ENCODE measurements around the gene C6orf89. TPM values are rescaled to one million over a fixed set of nuclear protein-coding genes. Genes with fewer than 3 reads are reported as not detected.

C6orf89 gene
- total and polyA plus RNA-seq, 2 of the 8 experiments (the other 6 are each of a cell fraction or from before 2014, with no cell fraction given) = 4.6 to 12.3 TPM

DNA sequence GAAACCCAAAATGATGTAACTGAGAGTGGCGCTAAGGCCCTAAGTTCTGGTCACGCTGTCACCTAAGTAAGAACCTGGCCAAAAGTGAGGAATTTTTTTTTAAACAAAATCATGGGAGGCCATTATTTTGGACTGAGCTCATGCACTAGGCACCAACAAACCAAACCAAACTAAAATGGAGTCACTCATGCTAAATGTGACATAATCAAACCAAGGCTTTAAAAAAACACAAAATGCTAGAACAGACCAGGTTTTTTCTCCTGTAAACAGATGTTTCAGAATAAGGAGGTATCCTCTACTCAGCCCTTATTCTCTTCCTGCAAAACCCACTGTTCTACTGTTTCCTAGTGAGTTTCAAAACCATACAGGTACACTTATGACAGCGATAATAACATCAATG lies 1.1 kb upstream of the C6orf89 start:
- H3K27me3 ChIP-seq (replicated peaks in 1 of 4; ENCODE audit: control insufficient read depth in 3 of 4, extremely low read depth in 1 of 4, insufficient read depth in 3 of 4, low read length in 3 of 4) = no peaks in the 10 kb centered on the region
- H2BK20ac ChIP-seq (ENCODE audit: low read length) = no peak overlapping the region
- peak overlapping the region; percentile 95; the same call in 1 of the 2 replicates for H2AFZ ChIP-seq (ENCODE audit: low read length)
- H2BK12ac ChIP-seq (ENCODE audit: low read depth, low read length) = no peak overlapping the region
- H3K23me2 ChIP-seq (ENCODE audit: low read depth, low read length) = no peaks in the 10 kb centered on the region; the same call in 1 of the 2 replicates
- H3K4ac ChIP-seq (replicated peaks; ENCODE audit: insufficient read length, low read depth, low read length) = no peak overlapping the region
- no peak overlapping the region for H4K8ac ChIP-seq (ENCODE audit: extremely low read depth, insufficient read depth, low read length)
- FAIRE-seq = no peak
- TF ChIP-seq SAP30 (IDR thresholded peaks at IDR 0.05; ENCODE audit: insufficient read depth, insufficient replicate concordance, low read length) (no peak), SP1 (IDR thresholded peaks at IDR 0.05; ENCODE audit: low read depth, low read length) (no peak), MAFK (IDR thresholded peaks at IDR 0.05; ENCODE audit: low read depth, low read length) (no peak), TCF12 (IDR thresholded peaks at IDR 0.05; ENCODE audit: low read depth, low read length) (no peak), CREB1 (IDR thresholded peaks at IDR 0.05) (no peak), SRF (IDR thresholded peaks at IDR 0.05; ENCODE audit: low read depth, low read length) (no peak), EGR1 (IDR thresholded peaks at IDR 0.05; ENCODE audit: borderline replicate concordance, low read depth, low read length) (no peak), GABPA (IDR thresholded peaks at IDR 0.05; ENCODE audit: borderline replicate concordance, insufficient read depth, low read length) (no peak), JUND (IDR thresholded peaks at IDR 0.05; ENCODE audit: low read length) (no peak), ZNF274 (IDR thresholded peaks at IDR 0.05; ENCODE audit: borderline replicate concordance, extremely low read depth, low read length) (no peak), EZH2 (IDR thresholded peaks at IDR 0.05; ENCODE audit: low read depth, low read length, severe bottlenecking) (no peak), EP300 (IDR thresholded peaks at IDR 0.05; ENCODE audit: borderline replicate concordance in 1 of 2, low read depth in 2 of 2, low read length in 2 of 2) (no peak), CTBP2 (IDR thresholded peaks at IDR 0.05; ENCODE audit: borderline replicate concordance, insufficient read depth, insufficient read length, low read length) (no peak), POU5F1 (IDR thresholded peaks at IDR 0.05; ENCODE audit: low read depth, low read length) (no peak)
- no peak overlapping the region for H2BK5ac ChIP-seq (ENCODE audit: low read depth, low read length)
- H2AK5ac ChIP-seq (ENCODE audit: low read depth, low read length) = no peak overlapping the region
- H3K79me2 ChIP-seq (ENCODE audit: control insufficient read depth in 1 of 2, insufficient read depth in 2 of 2, low read length in 2 of 2) = no peaks in the 10 kb centered on the region
- H3K18ac ChIP-seq (ENCODE audit: extremely low read depth, low read length) = no peak overlapping the region
- no peaks in the 10 kb centered on the region for H3K36me3 ChIP-seq (ENCODE audit: control insufficient read depth in 2 of 4, insufficient read depth in 4 of 4, low read length in 3 of 4)
- H3K9ac ChIP-seq (replicated peaks in 1 of 4; ENCODE audit: extremely low read depth in 1 of 4, low read depth in 3 of 4, low read length in 3 of 4) = no peak overlapping the region
- H3K79me1 ChIP-seq (ENCODE audit: low read depth, low read length) = no peaks in the 10 kb centered on the region
- H3K4me2 ChIP-seq (ENCODE audit: insufficient read depth in 1 of 2, low read depth in 2 of 2, low read length in 2 of 2) = no peak overlapping the region; a peak in 1 of 4 replicates
- no peak for DNase-seq (ENCODE audit: low read depth in 1 of 2, low spot score in 2 of 2)
- no peak overlapping the region for H4K5ac ChIP-seq (ENCODE audit: insufficient read length, low read depth, low read length)
- no peak overlapping the region for H3K56ac ChIP-seq (replicated peaks; ENCODE audit: insufficient read length, low read depth, low read length)
- H3K9me3 ChIP-seq (ENCODE audit: insufficient read depth in 2 of 2, low read depth in 1 of 2, low read length in 1 of 2) = peaks cover 4 to 5% of the 10 kb centered on the region in 2 experiments; a peak in 2 of 4 replicates
- H3K4me3 ChIP-seq (ENCODE audit: extremely low read depth in 1 of 4, insufficient read depth in 2 of 4, low read depth in 3 of 4, low read length in 4 of 4) = no peak overlapping the region
- WGBS, 2 experiments (ENCODE audit: extremely low coverage in 1 of 2, insufficient coverage in 1 of 2, insufficient read length in 1 of 2, insufficient replicate concordance in 2 of 2, low coverage in 1 of 2, low lambda C conversion rate in 2 of 2, missing lambda C conversion rate in 1 of 2) = 85% methylated on average over 3 of the region's 3 CpGs; no CpG with 5 or more reads in 1 of the 2 experiments
- H4K91ac ChIP-seq (replicated peaks; ENCODE audit: insufficient read length, low read length) = no peak overlapping the region
- H2BK120ac ChIP-seq (replicated peaks; ENCODE audit: low read depth, low read length) = no peak overlapping the region
- no peak overlapping the region for H3K23ac ChIP-seq (ENCODE audit: insufficient read length)
- CTCF ChIA-PET (ENCODE audit: partially characterized antibody) = interaction anchor here (0.6 to 4.9 kb wide), 19 partner anchors 11 to 414 kb away, joined by 3 to 51 read pairs (median 4); partner anchors contain the start of gene PPIL1
- no peak overlapping the region for H3K27ac ChIP-seq (ENCODE audit: low read depth, low read length)
- no peaks in the 10 kb centered on the region for H4K20me1 ChIP-seq (replicated peaks in 1 of 2; ENCODE audit: control insufficient read depth in 1 of 2, insufficient read depth in 2 of 2, low read length in 2 of 2)
- POLR2A ChIA-PET (ENCODE audit: partially characterized antibody) = interaction anchor here (0.8 to 2.1 kb wide), 5 partner anchors 8 to 373 kb away, joined by 4 to 35 read pairs (median 5); partner anchors contain the start of genes PPIL1, TBC1D22B and TMEM217
- H3K4me1 ChIP-seq (replicated peaks in 1 of 4; ENCODE audit: control insufficient read depth in 3 of 4, insufficient read depth in 4 of 4, low read length in 3 of 4) = no peaks in the 10 kb centered on the region; a peak in 1 of 7 replicates
- no peak overlapping the region for H2BK15ac ChIP-seq (ENCODE audit: low read length)
- no peak overlapping the region for H3K14ac ChIP-seq (ENCODE audit: insufficient read length)
